PC-3 (cell line): ENCODE measurements around the gene PDE9A. TPM values are rescaled to one million over a fixed set of nuclear protein-coding genes. Genes with fewer than 3 reads are reported as not detected.

Experiments used
- ATAC-seq: fragments of 200-7000 bp; cut with Tn5 transposase; 2 replicates; pipeline ENCODE4 v1.9.1; 2020; ENCODE audit warnings: mild to moderate bottlenecking, moderate library complexity
- BruUV-seq: library from RNA; stranded (reverse); fragments of 400-500 nt; replicated peaks from 2 replicates; lab custom pipeline; 2021; lab: Mats Ljungman, UMichigan
- CTCF ChIA-PET: fragments of 300-600 bp; sonication (Branson Sonifier 250); formaldehyde crosslinking; loops from one replicate; lab custom pipeline; 2022; ENCODE audit warnings: antibody characterized with exemption; lab: Charles Lee
- POLR2A ChIA-PET: fragments of 300-600 bp; sonication (Branson Sonifier 250); formaldehyde crosslinking; loops from one replicate; lab custom pipeline; 2022; ENCODE audit warnings: antibody characterized with exemption; ENCODE audit not compliant: unreplicated experiment; lab: Charles Lee
- DNase-seq: peaks from one replicate; pipeline ENCODE4 v3.0.0-alpha.2; 2015
- H2AFZ ChIP-seq: fragments of 300-600 bp; sonication (generic); 2 replicates; pipeline ENCODE4 v1.6.0; 2016; ENCODE audit warnings: antibody characterized with exemption, low read length
- H3F3A ChIP-seq: fragments of 300-600 bp; sonication (generic); one replicate; pipeline ENCODE4 v1.6.0; 2017; ENCODE audit warnings: antibody characterized with exemption, low read length, control low read depth, mild to moderate bottlenecking; ENCODE audit not compliant: unreplicated experiment
- H3K27ac ChIP-seq: fragments of 300-600 bp; sonication (generic); 2 replicates; pipeline ENCODE4 v1.5.1; 2016; ENCODE audit warnings: mild to moderate bottlenecking, low read length
- H3K27me3 ChIP-seq: fragments of 300-600 bp; sonication (generic); 2 replicates; pipeline ENCODE4 v1.6.1; 2016; ENCODE audit warnings: low read length, mixed read lengths
- H3K36me3 ChIP-seq: fragments of 300-600 bp; sonication (generic); 2 replicates; pipeline ENCODE4 v1.6.1; 2016; ENCODE audit warnings: low read depth, mixed run types, low read length, mixed read lengths
- H3K4me1 ChIP-seq: fragments of 300-600 bp; sonication (generic); 2 replicates; pipeline ENCODE4 v1.5.1; 2016; ENCODE audit warnings: low read length; ENCODE audit not compliant: insufficient read depth
- H3K4me2 ChIP-seq: fragments of 300-600 bp; sonication (generic); 2 replicates; pipeline ENCODE4 v1.6.0; 2016; ENCODE audit warnings: low read length
- H3K4me3 ChIP-seq: fragments of 300-600 bp; sonication (generic); 2 replicates; pipeline ENCODE4 v1.5.1; 2016; ENCODE audit warnings: mild to moderate bottlenecking, low read length, mixed read lengths
- H3K79me2 ChIP-seq: fragments of 300-600 bp; sonication (generic); 2 replicates; pipeline ENCODE4 v1.6.1; 2017; ENCODE audit warnings: low read length, mixed read lengths
- H3K9ac ChIP-seq: fragments of 300-600 bp; sonication (generic); 2 replicates; pipeline ENCODE4 v1.6.0; 2016; ENCODE audit warnings: mild to moderate bottlenecking, low read length
- H3K9me2 ChIP-seq: fragments of 300-600 bp; sonication (generic); replicated peaks from 2 replicates; pipeline ENCODE4 v1.6.1; 2016; ENCODE audit warnings: mixed run types, low read length, mixed read lengths
- H3K9me3 ChIP-seq: fragments of 300-600 bp; sonication (generic); 2 replicates; pipeline ENCODE4 v1.6.1; 2016; ENCODE audit warnings: low read length, mixed read lengths
- H4K20me1 ChIP-seq: fragments of 300-600 bp; sonication (generic); 2 replicates; pipeline ENCODE4 v1.6.1; 2016; ENCODE audit warnings: low read length, mixed read lengths
- CTCF ChIP-seq: fragments of 300-600 bp; sonication (generic); conservative IDR thresholded peaks from 2 replicates; pipeline ENCODE4 v1.5.1; 2017; ENCODE audit warnings: antibody characterized with exemption, low read depth, mild to moderate bottlenecking, low read length
- EZH2 ChIP-seq: fragments of 300-600 bp; sonication (generic); IDR thresholded peaks from one replicate; pipeline ENCODE4 v1.6.1; 2017; ENCODE audit warnings: antibody characterized with exemption, mild to moderate bottlenecking, low read length; ENCODE audit not compliant: unreplicated experiment
- EZH2phosphoT487 ChIP-seq: fragments of 300-600 bp; sonication (generic); IDR thresholded peaks from 2 replicates; pipeline ENCODE4 v1.6.1; 2018; ENCODE audit warnings: mild to moderate bottlenecking, antibody characterized with exemption, low read length, borderline replicate concordance
- intact Hi-C: fragments of 100-400 bp; cut with micrococcal nuclease; formaldehyde crosslinking; loops from 2 replicates; pipeline ENCODE4 v1.9.0; 2023
- total RNA-seq: library from RNA; depleted of rRNA; stranded (reverse); fragments of >200 nt; gene quantifications from 2 replicates; pipeline ENCODE4 v1.2.3, GENCODE V29; 2014

PDE9A gene
- total RNA-seq, 1 experiment from 2014 or later: 0.33 TPM

- ChIA-PET POLR2A (interaction anchor here (0.6 kb wide), 1 partner anchor 63 kb away, joined by 3 read pairs; no protein-coding TSS in a partner anchor), CTCF (no interaction called here)
- H3K27me3 ChIP-seq: peaks cover 29% of the 10 kb centered on the region
- H3K4me1 ChIP-seq: peaks cover 34% of the 10 kb centered on the region
- ATAC-seq (no peak), DNase-seq (no peak)
- no peak overlapping the region for H3K27ac ChIP-seq
- H3K4me2 ChIP-seq: no peak overlapping the region
- H3K4me3 ChIP-seq: no peak overlapping the region
- peaks cover 3% of the 10 kb centered on the region; the same call in 1 of the 2 replicates for H4K20me1 ChIP-seq
- H3F3A ChIP-seq: no peaks in the 10 kb centered on the region
- TF ChIP-seq EZH2phosphoT487 (no peak), CTCF (no peak), EZH2 (no peak)
- H2AFZ ChIP-seq: no peak overlapping the region
- H3K36me3 ChIP-seq: no peaks in the 10 kb centered on the region
- no peaks in the 10 kb centered on the region for H3K79me2 ChIP-seq
- no peaks in the 10 kb centered on the region for H3K9me3 ChIP-seq
- intact Hi-C loops: no loop called here
- BruUV-seq: no TSS peak
- no peak overlapping the region for H3K9ac ChIP-seq
- H3K9me2 ChIP-seq: no peaks in the 10 kb centered on the region
Measured at GRCh38 chr21:42668298-42668992, 15.0 kb downstream of the PDE9A start.

GRCh38 chr21:42669041-42669440, 15.6 kb downstream of the PDE9A start:
- intact Hi-C loops: no loop called here
- POLR2A ChIA-PET: no interaction called here
- Histone ChIP-seq H2AFZ (no peak overlapping the region), H3K79me2 (no peaks in the 10 kb centered on the region), H3K27me3 (peaks cover 29% of the 10 kb centered on the region), H3K27ac (no peak overlapping the region), H3K9me3 (no peaks in the 10 kb centered on the region), H3K9me2 (no peaks in the 10 kb centered on the region), H3F3A (no peaks in the 10 kb centered on the region), H3K9ac (no peak overlapping the region), H3K4me2 (no peak overlapping the region), H3K36me3 (no peaks in the 10 kb centered on the region), H3K4me1 (peaks cover 38% of the 10 kb centered on the region), H3K4me3 (no peak overlapping the region), H4K20me1 (peaks cover 3% of the 10 kb centered on the region; the same call in 1 of the 2 replicates)
- TF ChIP-seq CTCF (peak; percentile 62), EZH2 (no peak)
- DNase-seq (peak; percentile 52), ATAC-seq (no peak)
- CTCF ChIA-PET: no interaction called here
- BruUV-seq: no TSS peak
